ENCODE data around the gene SPIRE2.

SPIRE2 gene

DNA sequence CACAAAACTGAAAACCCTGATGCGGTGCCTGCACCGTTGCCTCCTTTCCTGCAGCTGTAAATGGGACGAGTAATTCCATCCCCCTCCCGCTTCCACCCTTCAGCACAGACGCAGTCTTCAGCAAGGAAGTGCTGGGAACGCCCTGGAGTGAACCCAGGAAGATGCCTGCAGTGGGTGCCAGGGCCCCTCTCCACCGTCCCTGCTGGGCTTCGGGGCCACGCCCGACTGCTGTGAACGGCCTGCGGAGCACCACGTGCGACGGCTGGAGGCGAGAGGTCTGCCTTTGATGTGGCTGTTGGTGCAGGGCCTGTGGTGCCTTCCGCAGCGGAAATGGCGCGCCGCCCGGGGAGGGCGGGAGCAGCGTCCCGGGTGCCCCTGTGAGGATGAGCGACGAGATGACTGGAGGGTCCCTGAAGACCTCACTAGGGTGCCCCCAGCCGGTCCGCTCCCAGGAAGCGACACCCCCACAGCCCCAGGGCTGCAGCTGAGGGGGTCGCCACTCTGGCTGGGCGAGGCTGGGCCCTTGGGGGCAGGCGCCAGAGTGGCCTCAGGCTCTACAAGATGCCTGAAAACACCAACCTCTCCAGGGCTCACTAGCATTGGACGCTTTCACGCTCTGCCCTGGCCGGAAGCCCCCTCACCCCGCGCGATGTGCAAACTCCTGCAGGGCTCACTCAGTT, 89.6 kb downstream of the SPIRE2 start:
- peak overlapping the region; percentile 43 for H3K4me3 ChIP-seq (replicated peaks; ENCODE audit: low read depth, low read length)
- H3K36me3 ChIP-seq (ENCODE audit: control insufficient read depth, insufficient read depth, low read length) = peaks cover 2% of the 10 kb centered on the region
- peak; percentile 90 for DNase-seq (ENCODE audit: extremely low read depth, insufficient read length)

DNA sequence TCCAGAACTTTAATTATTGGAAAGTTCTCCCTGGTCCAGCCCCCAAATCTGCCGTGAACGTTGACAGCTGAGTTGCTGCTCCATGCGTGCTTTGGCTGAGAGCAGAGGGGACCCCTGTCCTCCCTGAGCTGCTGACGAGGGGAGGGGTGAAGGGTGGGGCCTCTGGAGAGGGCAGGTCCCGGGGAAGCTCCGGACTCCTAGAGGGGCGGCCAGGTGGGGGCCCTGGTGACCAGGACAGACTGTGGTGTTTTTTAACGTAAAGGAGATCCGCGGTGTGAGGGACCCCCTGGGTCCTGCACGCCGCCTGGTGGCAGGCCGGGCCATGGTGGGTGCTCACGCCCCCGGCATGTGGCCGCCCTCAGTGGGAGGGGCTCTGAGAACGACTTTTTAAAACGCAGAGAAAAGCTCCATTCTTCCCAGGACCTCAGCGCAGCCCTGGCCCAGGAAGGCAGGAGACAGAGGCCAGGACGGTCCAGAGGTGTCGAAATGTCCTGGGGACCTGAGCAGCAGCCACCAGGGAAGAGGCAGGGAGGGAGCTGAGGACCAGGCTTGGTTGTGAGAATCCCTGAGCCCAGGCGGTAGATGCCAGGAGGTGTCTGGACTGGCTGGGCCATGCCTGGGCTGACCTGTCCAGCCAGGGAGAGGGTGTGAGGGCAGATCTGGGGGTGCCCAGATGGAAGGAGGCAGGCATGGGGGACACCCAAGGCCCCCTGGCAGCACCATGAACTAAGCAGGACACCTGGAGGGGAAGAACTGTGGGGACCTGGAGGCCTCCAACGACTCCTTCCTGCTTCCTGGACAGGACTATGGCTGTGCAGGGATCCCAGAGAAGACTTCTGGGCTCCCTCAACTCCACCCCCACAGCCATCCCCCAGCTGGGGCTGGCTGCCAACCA, 90.4 kb downstream of the SPIRE2 start, which contains the start of gene MC1R:
TSS of gene MC1R (plus strand) at position 410 of the 895 bp plus-strand sequence. CDS start at position 807, 397 bp downstream.
- peak; percentile 71 for DNase-seq (ENCODE audit: extremely low read depth, insufficient read length)
- Histone ChIP-seq H3K27me3 (replicated peaks; ENCODE audit: control insufficient read depth, insufficient read depth, low read length) (no peaks in the 10 kb centered on the region; the same call in 1 of the 2 replicates), H3K4me3 (replicated peaks; ENCODE audit: low read depth, low read length) (peak within 1 kb of the TSS; percentile 43), H3K36me3 (ENCODE audit: control insufficient read depth, insufficient read depth, low read length) (no peaks in the 10 kb centered on the region; the same call in 1 of the 2 replicates)
- TF ChIP-seq, protein P1, sequence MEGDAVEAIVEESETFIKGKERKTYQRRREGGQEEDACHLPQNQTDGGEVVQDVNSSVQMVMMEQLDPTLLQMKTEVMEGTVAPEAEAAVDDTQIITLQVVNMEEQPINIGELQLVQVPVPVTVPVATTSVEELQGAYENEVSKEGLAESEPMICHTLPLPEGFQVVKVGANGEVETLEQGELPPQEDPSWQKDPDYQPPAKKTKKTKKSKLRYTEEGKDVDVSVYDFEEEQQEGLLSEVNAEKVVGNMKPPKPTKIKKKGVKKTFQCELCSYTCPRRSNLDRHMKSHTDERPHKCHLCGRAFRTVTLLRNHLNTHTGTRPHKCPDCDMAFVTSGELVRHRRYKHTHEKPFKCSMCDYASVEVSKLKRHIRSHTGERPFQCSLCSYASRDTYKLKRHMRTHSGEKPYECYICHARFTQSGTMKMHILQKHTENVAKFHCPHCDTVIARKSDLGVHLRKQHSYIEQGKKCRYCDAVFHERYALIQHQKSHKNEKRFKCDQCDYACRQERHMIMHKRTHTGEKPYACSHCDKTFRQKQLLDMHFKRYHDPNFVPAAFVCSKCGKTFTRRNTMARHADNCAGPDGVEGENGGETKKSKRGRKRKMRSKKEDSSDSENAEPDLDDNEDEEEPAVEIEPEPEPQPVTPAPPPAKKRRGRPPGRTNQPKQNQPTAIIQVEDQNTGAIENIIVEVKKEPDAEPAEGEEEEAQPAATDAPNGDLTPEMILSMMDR (IDR thresholded peaks at IDR 0.05; ENCODE audit: insufficient read depth, low read length, poor library complexity, severe bottlenecking) = peak; percentile 65

More for the DNA sequence above, 89.6 kb downstream of the SPIRE2 start:
- H3K27me3 ChIP-seq (replicated peaks; ENCODE audit: control insufficient read depth, insufficient read depth, low read length) = no peaks in the 10 kb centered on the region; the same call in 1 of the 2 replicates
- TF ChIP-seq, protein P1 (IDR thresholded peaks at IDR 0.05; ENCODE audit: insufficient read depth, low read length, poor library complexity, severe bottlenecking) = no peak

DNA sequence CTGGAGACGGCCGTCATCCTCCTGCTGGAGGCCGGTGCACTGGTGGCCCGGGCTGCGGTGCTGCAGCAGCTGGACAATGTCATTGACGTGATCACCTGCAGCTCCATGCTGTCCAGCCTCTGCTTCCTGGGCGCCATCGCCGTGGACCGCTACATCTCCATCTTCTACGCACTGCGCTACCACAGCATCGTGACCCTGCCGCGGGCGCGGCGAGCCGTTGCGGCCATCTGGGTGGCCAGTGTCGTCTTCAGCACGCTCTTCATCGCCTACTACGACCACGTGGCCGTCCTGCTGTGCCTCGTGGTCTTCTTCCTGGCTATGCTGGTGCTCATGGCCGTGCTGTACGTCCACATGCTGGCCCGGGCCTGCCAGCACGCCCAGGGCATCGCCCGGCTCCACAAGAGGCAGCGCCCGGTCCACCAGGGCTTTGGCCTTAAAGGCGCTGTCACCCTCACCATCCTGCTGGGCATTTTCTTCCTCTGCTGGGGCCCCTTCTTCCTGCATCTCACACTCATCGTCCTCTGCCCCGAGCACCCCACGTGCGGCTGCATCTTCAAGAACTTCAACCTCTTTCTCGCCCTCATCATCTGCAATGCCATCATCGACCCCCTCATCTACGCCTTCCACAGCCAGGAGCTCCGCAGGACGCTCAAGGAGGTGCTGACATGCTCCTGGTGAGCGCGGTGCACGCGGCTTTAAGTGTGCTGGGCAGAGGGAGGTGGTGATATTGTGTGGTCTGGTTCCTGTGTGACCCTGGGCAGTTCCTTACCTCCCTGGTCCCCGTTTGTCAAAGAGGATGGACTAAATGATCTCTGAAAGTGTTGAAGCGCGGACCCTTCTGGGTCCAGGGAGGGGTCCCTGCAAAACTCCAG, 91.5 kb downstream of the SPIRE2 start:
- TF ChIP-seq, protein P1 (IDR thresholded peaks at IDR 0.05; ENCODE audit: insufficient read depth, low read length, poor library complexity, severe bottlenecking) = no peak
- H3K36me3 ChIP-seq (ENCODE audit: control insufficient read depth, insufficient read depth, low read length) = no peaks in the 10 kb centered on the region
- DNase-seq (ENCODE audit: extremely low read depth, insufficient read length) = no peak
- no peak overlapping the region for H3K4me3 ChIP-seq (replicated peaks; ENCODE audit: low read depth, low read length)
- H3K27me3 ChIP-seq (replicated peaks; ENCODE audit: control insufficient read depth, insufficient read depth, low read length) = no peaks in the 10 kb centered on the region; the same call in 1 of the 2 replicates

DNA sequence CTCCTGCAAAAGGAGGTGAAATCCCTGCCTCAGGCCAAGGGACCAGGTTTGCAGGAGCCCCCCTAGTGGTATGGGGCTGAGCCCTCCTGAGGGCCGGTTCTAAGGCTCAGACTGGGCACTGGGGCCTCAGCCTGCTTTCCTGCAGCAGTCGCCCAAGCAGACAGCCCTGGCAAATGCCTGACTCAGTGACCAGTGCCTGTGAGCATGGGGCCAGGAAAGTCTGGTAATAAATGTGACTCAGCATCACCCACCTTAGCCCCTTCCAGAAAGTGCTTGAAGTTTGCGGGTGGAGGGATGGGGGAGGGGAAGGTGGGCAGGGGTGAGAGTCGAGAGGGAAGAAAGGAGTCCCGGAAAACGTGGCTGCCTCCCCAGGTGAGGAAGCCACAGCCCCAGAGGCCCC, 92.4 kb downstream of the SPIRE2 start:
- TF ChIP-seq, protein P1 (IDR thresholded peaks at IDR 0.05; ENCODE audit: insufficient read depth, low read length, poor library complexity, severe bottlenecking) = no peak
- Histone ChIP-seq H3K27me3 (replicated peaks; ENCODE audit: control insufficient read depth, insufficient read depth, low read length) (no peaks in the 10 kb centered on the region; the same call in 1 of the 2 replicates), H3K36me3 (ENCODE audit: control insufficient read depth, insufficient read depth, low read length) (no peaks in the 10 kb centered on the region), H3K4me3 (replicated peaks; ENCODE audit: low read depth, low read length) (no peak overlapping the region)
- DNase-seq (ENCODE audit: extremely low read depth, insufficient read length) = no peak
